Bronchial epithelial cell (primary cell): ENCODE data around the gene TMEM165. TPM values are rescaled to one million over a fixed set of nuclear protein-coding genes. Genes with fewer than 3 reads are reported as not detected.
"Not testable (repeated sequence)": the region's sequence is repeated elsewhere in the genome, so short reads cannot be mapped to it uniquely, and the experiment has no call there.

Source experiments
- DNase-seq: peaks from one replicate; pipeline ENCODE4 v3.0.0-alpha.2; 2010; ENCODE audit warnings: low read depth
- FAIRE-seq: peaks from 2 replicates; lab custom pipeline; 2011; peaks lifted over from hg19 to GRCh38; lab: Jason Lieb, UNC
- H3K27me3 ChIP-seq: 2 replicates; pipeline ENCODE4 v1.5.1; 2011; ENCODE audit warnings: low read length; ENCODE audit not compliant: control insufficient read depth, insufficient read depth
- H3K36me3 ChIP-seq: 2 replicates; pipeline ENCODE4 v1.5.1; 2011; ENCODE audit warnings: low read length; ENCODE audit not compliant: control insufficient read depth, insufficient read depth
- H3K4me3 ChIP-seq: 2 replicates; pipeline ENCODE4 v1.5.1; 2011; ENCODE audit warnings: mild to moderate bottlenecking, low read depth, low read length, control low read depth
- CTCF ChIP-seq: IDR thresholded peaks from 2 replicates; pipeline ENCODE4 v1.5.1; 2011; ENCODE audit warnings: mild to moderate bottlenecking, moderate library complexity, low read length, control low read depth, inconsistent platforms; ENCODE audit not compliant: insufficient read depth, severe bottlenecking
- total RNA-seq: library from RNA; depleted of rRNA; stranded (reverse); fragments of >200 nt; gene quantifications from 2 replicates; pipeline ENCODE4 v1.2.1, GENCODE V29; 2014

The TMEM165 gene
- total RNA-seq, 1 donor from 2014 or later = 75.8 TPM

- Histone ChIP-seq H3K36me3 (no peaks in the 10 kb centered on the region), H3K4me3 (no peak overlapping the region), H3K27me3 (no peaks in the 10 kb centered on the region)
- FAIRE-seq = no peak
- no peak for TF ChIP-seq CTCF
- DNase-seq = no peak
These were observed 43.9 kb upstream of the TMEM165 start for GRCh38 chr4:55351824-55352223.

- Histone ChIP-seq H3K4me3 (no peak overlapping the region), H3K27me3 (no peaks in the 10 kb centered on the region), H3K36me3 (no peaks in the 10 kb centered on the region)
- no peak for FAIRE-seq
- no peak for TF ChIP-seq CTCF
- no peak for DNase-seq
These were observed 43.0 kb upstream of the TMEM165 start for GRCh38 chr4:55352726-55353125.

GRCh38 chr4:55353228-55353747 lies 42.5 kb upstream of the TMEM165 start:
- not testable (repeated sequence) for H3K27me3 ChIP-seq, H3K4me3 ChIP-seq, FAIRE-seq, DNase-seq, H3K36me3 ChIP-seq

GRCh38 chr4:55354648-55355047 lies 41.1 kb upstream of the TMEM165 start:
- no peaks in the 10 kb centered on the region for H3K27me3 ChIP-seq
- no peak for TF ChIP-seq CTCF
- FAIRE-seq = no peak

GRCh38 chr4:55355555-55355954 lies 40.2 kb upstream of the TMEM165 start:
- no peak for TF ChIP-seq CTCF
- FAIRE-seq = no peak
- DNase-seq = peak; percentile 77
- Histone ChIP-seq H3K4me3 (no peak overlapping the region), H3K27me3 (no peaks in the 10 kb centered on the region), H3K36me3 (no peaks in the 10 kb centered on the region)

More at GRCh38 chr4:55354648-55355047, 41.1 kb upstream of the TMEM165 start:
- Histone ChIP-seq H3K36me3 (no peaks in the 10 kb centered on the region), H3K4me3 (no peak overlapping the region)
- no peak for DNase-seq

- no peak for FAIRE-seq
- peak; percentile 53 for DNase-seq
- no peak overlapping the region for H3K4me3 ChIP-seq
- no peaks in the 10 kb centered on the region for H3K36me3 ChIP-seq
- H3K27me3 ChIP-seq = no peaks in the 10 kb centered on the region
- no peak for TF ChIP-seq CTCF
These were observed 38.7 kb upstream of the TMEM165 start for GRCh38 chr4:55356991-55357461.
